Fibroblast of mammary gland (primary cell): ENCODE results near the gene RPS10.
"Not testable (repeated sequence)": the region's sequence is repeated elsewhere in the genome, so short reads cannot be mapped to it uniquely, and the experiment has no call there.

Experiments
- DNase-seq: peaks from one replicate; pipeline ENCODE4 v3.0.0-alpha.2; 2010; ENCODE audit warnings: low read depth
- H3K4me3 ChIP-seq: 2 replicates; pipeline ENCODE4 v1.5.1; 2011; ENCODE audit warnings: low read depth, mild to moderate bottlenecking, low read length, moderate library complexity; ENCODE audit not compliant: control insufficient read depth
- CTCF ChIP-seq: conservative IDR thresholded peaks from 2 replicates; pipeline ENCODE4 v1.5.1; 2011; ENCODE audit warnings: low read depth, low read length, inconsistent platforms; ENCODE audit not compliant: control insufficient read depth, insufficient read depth

RPS10 gene

GRCh38 chr6:34423254-34423653 lies 2.6 kb downstream of the RPS10 start:
- peak; percentile 57 for DNase-seq
- no peak for TF ChIP-seq CTCF
- H3K4me3 ChIP-seq = no peak overlapping the region

GRCh38 chr6:34418367-34418766 lies 7.5 kb downstream of the RPS10 start:
- no peak overlapping the region for H3K4me3 ChIP-seq
- no peak for DNase-seq
- TF ChIP-seq CTCF = no peak

GRCh38 chr6:34416877-34417371 lies 8.9 kb downstream of the RPS10 start:
- no peak for DNase-seq
- no peak overlapping the region for H3K4me3 ChIP-seq
- TF ChIP-seq CTCF = no peak

- H3K4me3 ChIP-seq = no peak overlapping the region
- peak; percentile 60 for TF ChIP-seq CTCF
- DNase-seq = peak; percentile 86
Observed at GRCh38 chr6:34414999-34415858, 10.6 kb downstream of the RPS10 start.

GRCh38 chr6:34412643-34413214 lies 13.1 kb downstream of the RPS10 start:
- TF ChIP-seq CTCF = no peak
- H3K4me3 ChIP-seq = no peak overlapping the region
- peak; percentile 49 for DNase-seq

GRCh38 chr6:34412016-34412415 lies 13.9 kb downstream of the RPS10 start:
- TF ChIP-seq CTCF = no peak
- no peak overlapping the region for H3K4me3 ChIP-seq

GRCh38 chr6:34407915-34408314 lies 18.0 kb downstream of the RPS10 start:
- not testable (repeated sequence) for H3K4me3 ChIP-seq, DNase-seq

More at GRCh38 chr6:34412016-34412415, 13.9 kb downstream of the RPS10 start:
- no peak for DNase-seq
